ENCODE results near the gene KRTAP29-1. TPM values are rescaled to one million over a fixed set of nuclear protein-coding genes. Genes with fewer than 3 reads are reported as not detected.

KRTAP29-1 gene
- total RNA-seq, 1 donor from 2014 or later: not detected

- no peaks in the 10 kb centered on the region for H3K36me3 Mint-ChIP-seq (ENCODE audit: low read depth, unreplicated experiment)
- TF ChIP-seq, protein P1, sequence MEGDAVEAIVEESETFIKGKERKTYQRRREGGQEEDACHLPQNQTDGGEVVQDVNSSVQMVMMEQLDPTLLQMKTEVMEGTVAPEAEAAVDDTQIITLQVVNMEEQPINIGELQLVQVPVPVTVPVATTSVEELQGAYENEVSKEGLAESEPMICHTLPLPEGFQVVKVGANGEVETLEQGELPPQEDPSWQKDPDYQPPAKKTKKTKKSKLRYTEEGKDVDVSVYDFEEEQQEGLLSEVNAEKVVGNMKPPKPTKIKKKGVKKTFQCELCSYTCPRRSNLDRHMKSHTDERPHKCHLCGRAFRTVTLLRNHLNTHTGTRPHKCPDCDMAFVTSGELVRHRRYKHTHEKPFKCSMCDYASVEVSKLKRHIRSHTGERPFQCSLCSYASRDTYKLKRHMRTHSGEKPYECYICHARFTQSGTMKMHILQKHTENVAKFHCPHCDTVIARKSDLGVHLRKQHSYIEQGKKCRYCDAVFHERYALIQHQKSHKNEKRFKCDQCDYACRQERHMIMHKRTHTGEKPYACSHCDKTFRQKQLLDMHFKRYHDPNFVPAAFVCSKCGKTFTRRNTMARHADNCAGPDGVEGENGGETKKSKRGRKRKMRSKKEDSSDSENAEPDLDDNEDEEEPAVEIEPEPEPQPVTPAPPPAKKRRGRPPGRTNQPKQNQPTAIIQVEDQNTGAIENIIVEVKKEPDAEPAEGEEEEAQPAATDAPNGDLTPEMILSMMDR (IDR thresholded peaks at IDR 0.05; ENCODE audit: unreplicated experiment): no peak
- DNase-seq (ENCODE audit: low spot score): no peak
- no peaks in the 10 kb centered on the region for H3K9me3 Mint-ChIP-seq (ENCODE audit: unreplicated experiment)
- H3K4me3 Mint-ChIP-seq (ENCODE audit: unreplicated experiment): no peak overlapping the region
- no peak overlapping the region for H3K27ac Mint-ChIP-seq (ENCODE audit: unreplicated experiment)
- H3K4me1 Mint-ChIP-seq (ENCODE audit: unreplicated experiment): no peaks in the 10 kb centered on the region
- H3K27me3 Mint-ChIP-seq (ENCODE audit: unreplicated experiment): peaks cover 8% of the 10 kb centered on the region
These were observed 29.6 kb upstream of the KRTAP29-1 start for GRCh38 chr17:41332239-41332638.

GRCh38 chr17:41331606-41332005 is 29.0 kb upstream of the KRTAP29-1 start:
- no peaks in the 10 kb centered on the region for H3K36me3 Mint-ChIP-seq (ENCODE audit: low read depth, unreplicated experiment)
- no peak overlapping the region for H3K4me3 Mint-ChIP-seq (ENCODE audit: unreplicated experiment)
- no peak overlapping the region for H3K27ac Mint-ChIP-seq (ENCODE audit: unreplicated experiment)
- H3K27me3 Mint-ChIP-seq (ENCODE audit: unreplicated experiment): peaks cover 9% of the 10 kb centered on the region
- no peaks in the 10 kb centered on the region for H3K4me1 Mint-ChIP-seq (ENCODE audit: unreplicated experiment)
- TF ChIP-seq, protein P1 (IDR thresholded peaks at IDR 0.05; ENCODE audit: unreplicated experiment): no peak
- H3K9me3 Mint-ChIP-seq (ENCODE audit: unreplicated experiment): no peaks in the 10 kb centered on the region
- no peak for DNase-seq (ENCODE audit: low spot score)

DNA sequence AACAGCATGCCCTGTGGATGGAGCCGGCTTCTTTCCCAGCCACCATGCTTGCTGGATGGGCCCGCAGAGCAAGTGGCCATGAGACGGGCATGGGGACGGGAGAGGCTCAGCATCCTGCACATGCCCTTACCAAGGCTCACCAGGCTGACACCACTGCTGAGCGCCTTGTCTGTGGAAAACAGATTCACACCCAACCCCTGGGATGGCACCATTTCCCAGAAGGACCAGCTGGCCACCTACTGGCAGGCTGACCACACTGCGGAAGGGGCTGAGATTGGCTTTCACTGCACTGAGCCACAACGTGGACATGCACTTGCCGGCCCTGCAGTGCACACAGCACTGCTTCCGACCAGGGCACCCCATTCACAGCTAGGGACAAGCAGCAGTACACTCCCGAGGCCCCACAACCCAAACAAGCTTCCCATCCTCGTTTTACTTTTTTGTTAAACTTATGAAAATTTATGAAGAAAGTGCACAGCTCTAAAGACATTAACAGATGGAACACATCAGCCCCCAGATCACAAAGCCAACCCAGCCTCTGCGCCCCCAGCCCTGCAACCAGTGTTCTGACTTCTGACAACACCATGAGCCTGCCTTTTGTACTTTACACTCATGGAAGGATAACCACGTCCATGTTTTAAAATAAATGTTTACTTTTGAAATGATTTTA is 26.8 kb upstream of the KRTAP29-1 start:
- H3K4me3 Mint-ChIP-seq (ENCODE audit: unreplicated experiment): peak overlapping the region; percentile 26
- H3K9me3 Mint-ChIP-seq (ENCODE audit: unreplicated experiment): no peaks in the 10 kb centered on the region
- H3K27ac Mint-ChIP-seq (ENCODE audit: unreplicated experiment): no peak overlapping the region
- DNase-seq (ENCODE audit: low spot score): peak; percentile 77
- peaks cover 9% of the 10 kb centered on the region for H3K27me3 Mint-ChIP-seq (ENCODE audit: unreplicated experiment)
- TF ChIP-seq, protein P1 (IDR thresholded peaks at IDR 0.05; ENCODE audit: unreplicated experiment): peak; percentile 80
- H3K36me3 Mint-ChIP-seq (ENCODE audit: low read depth, unreplicated experiment): no peaks in the 10 kb centered on the region
- no peaks in the 10 kb centered on the region for H3K4me1 Mint-ChIP-seq (ENCODE audit: unreplicated experiment)

DNA sequence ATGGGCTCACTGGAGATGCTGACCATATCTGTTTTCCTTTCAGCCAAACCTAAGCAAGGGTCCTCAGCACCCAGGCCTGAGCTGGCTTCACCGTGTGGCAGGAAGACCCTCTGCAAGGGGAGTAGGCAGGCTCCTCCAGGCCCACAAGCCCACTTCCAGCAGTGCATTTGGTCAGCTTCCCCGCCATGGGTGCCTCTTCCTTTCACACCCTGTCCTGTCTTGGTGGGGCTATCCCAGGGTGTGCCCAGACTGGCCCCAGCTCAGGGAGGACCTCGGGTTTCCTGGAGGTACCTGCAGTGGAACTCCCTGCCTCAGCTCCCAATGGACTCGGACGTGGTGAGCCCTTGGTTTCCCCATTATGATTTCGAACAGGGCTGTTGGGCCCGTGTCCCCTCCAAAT is 25.6 kb upstream of the KRTAP29-1 start:
- Mint-ChIP-seq H3K4me3 (ENCODE audit: unreplicated experiment) (no peak overlapping the region), H3K4me1 (ENCODE audit: unreplicated experiment) (no peaks in the 10 kb centered on the region), H3K9me3 (ENCODE audit: unreplicated experiment) (no peaks in the 10 kb centered on the region), H3K27me3 (ENCODE audit: unreplicated experiment) (peaks cover 5% of the 10 kb centered on the region), H3K36me3 (ENCODE audit: low read depth, unreplicated experiment) (no peaks in the 10 kb centered on the region), H3K27ac (ENCODE audit: unreplicated experiment) (no peak overlapping the region)
- TF ChIP-seq, protein P1 (IDR thresholded peaks at IDR 0.05; ENCODE audit: unreplicated experiment): no peak
- DNase-seq (ENCODE audit: low spot score): no peak

- Mint-ChIP-seq H3K36me3 (ENCODE audit: low read depth, unreplicated experiment) (peaks cover 3% of the 10 kb centered on the region), H3K27ac (ENCODE audit: unreplicated experiment) (no peak overlapping the region), H3K9me3 (ENCODE audit: unreplicated experiment) (no peaks in the 10 kb centered on the region), H3K4me1 (ENCODE audit: unreplicated experiment) (no peaks in the 10 kb centered on the region), H3K27me3 (ENCODE audit: unreplicated experiment) (peaks cover 3% of the 10 kb centered on the region), H3K4me3 (ENCODE audit: unreplicated experiment) (no peak overlapping the region)
- TF ChIP-seq, protein P1 (IDR thresholded peaks at IDR 0.05; ENCODE audit: unreplicated experiment): no peak
- DNase-seq (ENCODE audit: low spot score): no peak
These were observed 24.9 kb upstream of the KRTAP29-1 start for GRCh38 chr17:41327411-41328120.
